HCT116 (cell line): ENCODE measurements around the gene RNPEPL1. TPM values are rescaled to one million over a fixed set of nuclear protein-coding genes. Genes with fewer than 3 reads are reported as not detected.

Source experiments
- ATAC-seq: fragments of 200-7000 bp; cut with Tn5 transposase; 2 replicates; pipeline ENCODE4 v1.9.1; 2020; ENCODE audit warnings: mild to moderate bottlenecking, moderate library complexity
- BruUV-seq: library from RNA; stranded (reverse); fragments of 400-500 nt; replicated peaks from 2 replicates; lab custom pipeline; 2021; lab: Mats Ljungman, UMichigan
- CTCF ChIA-PET: fragments of 300-600 bp; sonication (Branson Sonifier 250); formaldehyde crosslinking; loops from one replicate; lab custom pipeline; 2021; ENCODE audit warnings: antibody characterized with exemption; lab: Charles Lee
- POLR2A ChIA-PET: fragments of 300-600, 350-600 bp; sonication (Branson Sonifier 250); formaldehyde crosslinking; loops from one replicate; lab custom pipeline; 2021; ENCODE audit warnings: antibody characterized with exemption; lab: Charles Lee
- RAD21 ChIA-PET, 2 experiments: fragments of 300-600 bp; sonication (Branson Sonifier 250); formaldehyde crosslinking; loops; one replicate each; lab custom pipeline; 2023; ENCODE audit warnings: low total read pairs in 2 of 2; ENCODE audit not compliant: uncharacterized antibody in 2 of 2, unreplicated experiment in 2 of 2, low non-redundant PET in 1 of 2; lab: Charles Lee
- DNase-seq: peaks from one replicate; pipeline ENCODE4 v3.0.0-alpha.2; 2010; ENCODE audit warnings: low read depth, low spot score
- H2AFZ ChIP-seq: fragments of 200-600 bp; shearing (Covaris generic), sonication (generic); 2 replicates; pipeline ENCODE4 v1.6.1; 2017; ENCODE audit warnings: low read depth, mixed run types, mixed read lengths, antibody characterized with exemption, low read length; ENCODE audit not compliant: poor library complexity, severe bottlenecking
- H3K27ac ChIP-seq: 2 replicates; pipeline ENCODE4 v1.5.1; 2012; ENCODE audit warnings: low read depth, low read length
- H3K27me3 ChIP-seq: fragments of 200-600 bp; sonication (generic); 2 replicates; pipeline ENCODE4 v1.6.1; 2016; ENCODE audit warnings: mixed run types, low read length, mixed read lengths; ENCODE audit not compliant: insufficient read depth
- H3K36me3 ChIP-seq, 2 experiments: fragments of 200-500 bp in 1 of 2; fragments of 200-600 bp in 1 of 2; sonication (Bioruptor generic) in 1 of 2; sonication (generic) in 1 of 2; 2 replicates each; pipeline versions ENCODE4 v1.5.1 to v1.6.1; 2014 to 2016; ENCODE audit warnings: low read length in 2 of 2, inconsistent platforms in 1 of 2, mixed read lengths in 1 of 2, mixed run types in 1 of 2; ENCODE audit not compliant: insufficient read depth in 2 of 2, control insufficient read depth in 1 of 2
- H3K4me1 ChIP-seq, 2 experiments: fragments of 200-600 bp in 1 of 2; sonication (generic) in 1 of 2; 2 replicates each; pipeline versions ENCODE4 v1.5.1 to v1.6.1; 2012 to 2017; ENCODE audit warnings: low read length in 2 of 2, inconsistent platforms in 1 of 2, mild to moderate bottlenecking in 1 of 2, mixed read lengths in 1 of 2, mixed run types in 1 of 2, moderate library complexity in 1 of 2; ENCODE audit not compliant: insufficient read depth in 2 of 2, control insufficient read depth in 1 of 2
- H3K4me2 ChIP-seq: fragments of 200-600 bp; sonication (generic); 2 replicates; pipeline ENCODE4 v1.6.1; 2017; ENCODE audit warnings: mixed run types, low read length, mixed read lengths
- H3K4me3 ChIP-seq, 2 experiments: fragments of 200-600 bp in 1 of 2; sonication (generic) in 1 of 2; replicated peaks in 1 of 2; 2 replicates each; pipeline ENCODE4 v1.5.1; 2011 to 2016; ENCODE audit warnings: low read length in 2 of 2, control low read depth in 1 of 2, low read depth in 1 of 2, mild to moderate bottlenecking in 1 of 2, mixed read lengths in 1 of 2, mixed run types in 1 of 2
- H3K79me2 ChIP-seq: fragments of 200-600 bp; sonication (generic); 2 replicates; pipeline ENCODE4 v1.6.1; 2017; ENCODE audit warnings: mild to moderate bottlenecking, mixed run types, low read length, moderate library complexity, mixed read lengths; ENCODE audit not compliant: insufficient read depth
- H3K9ac ChIP-seq: fragments of 200-600 bp; sonication (generic); 2 replicates; pipeline ENCODE4 v1.6.1; 2016; ENCODE audit warnings: low read length, mixed read lengths
- H3K9me2 ChIP-seq: fragments of 200-600 bp; sonication (generic), shearing (Covaris generic); 2 replicates; pipeline ENCODE4 v1.6.1; 2017; ENCODE audit warnings: mixed run types, mild to moderate bottlenecking, moderate library complexity; ENCODE audit not compliant: insufficient read depth
- H3K9me3 ChIP-seq, 2 experiments: fragments of 200-500 bp in 1 of 2; fragments of 200-600 bp in 1 of 2; sonication (Bioruptor generic) in 1 of 2; sonication (generic) in 1 of 2; 2 replicates each; pipeline ENCODE4 v1.6.1; 2014 to 2017; ENCODE audit warnings: low read length in 2 of 2, mixed read lengths in 2 of 2, inconsistent platforms in 1 of 2, low read depth in 1 of 2, mild to moderate bottlenecking in 1 of 2, mixed run types in 1 of 2, moderate library complexity in 1 of 2; ENCODE audit not compliant: control insufficient read depth in 1 of 2, insufficient read depth in 1 of 2
- H4K20me1 ChIP-seq: fragments of 200-600 bp; sonication (generic), shearing (Covaris generic); 2 replicates; pipeline ENCODE4 v1.6.1; 2017; ENCODE audit warnings: mixed run types, mild to moderate bottlenecking, moderate library complexity; ENCODE audit not compliant: insufficient read depth
- ATF3 ChIP-seq: IDR thresholded peaks from 2 replicates; pipeline ENCODE4 v1.6.1; 2012
- CBX3 ChIP-seq: IDR thresholded peaks from 2 replicates; pipeline ENCODE4 v1.6.1; 2012; ENCODE audit warnings: low read depth
- CEBPB ChIP-seq: IDR thresholded peaks from 2 replicates; pipeline ENCODE4 v1.6.1; 2012; ENCODE audit warnings: low read depth
- ELF1 ChIP-seq: IDR thresholded peaks from 2 replicates; pipeline ENCODE4 v1.6.1; 2012; ENCODE audit warnings: low read depth, borderline replicate concordance
- JUND ChIP-seq: IDR thresholded peaks from 2 replicates; pipeline ENCODE4 v1.6.1; 2012
- MAX ChIP-seq: IDR thresholded peaks from 2 replicates; pipeline ENCODE4 v1.6.1; 2012
- POLR2AphosphoS5 ChIP-seq: IDR thresholded peaks from 2 replicates; pipeline ENCODE4 v1.6.1; 2011; ENCODE audit warnings: mild to moderate bottlenecking, low read depth, low read length, moderate library complexity
- RAD21 ChIP-seq: IDR thresholded peaks from 2 replicates; pipeline ENCODE4 v1.6.1; 2012; ENCODE audit warnings: low read depth, mild to moderate bottlenecking
- REST ChIP-seq: IDR thresholded peaks from 2 replicates; pipeline ENCODE4 v1.6.1; 2012; ENCODE audit warnings: low read depth
- SIN3A ChIP-seq: IDR thresholded peaks from 2 replicates; pipeline ENCODE4 v1.6.1; 2012; ENCODE audit warnings: low read depth
- SP1 ChIP-seq: IDR thresholded peaks from 2 replicates; pipeline ENCODE4 v1.6.1; 2012; ENCODE audit warnings: low read depth
- SRF ChIP-seq: IDR thresholded peaks from 2 replicates; pipeline ENCODE4 v1.6.1; 2012; ENCODE audit warnings: low read depth
- TCF7L2 ChIP-seq: IDR thresholded peaks from 2 replicates; pipeline ENCODE4 v1.7.0; 2011; ENCODE audit warnings: borderline replicate concordance, inconsistent platforms; ENCODE audit not compliant: insufficient read depth, insufficient read length; ENCODE audit errors: extremely low read depth
- YY1 ChIP-seq: IDR thresholded peaks from 2 replicates; pipeline ENCODE4 v1.6.1; 2011; ENCODE audit warnings: low read length, low read depth, moderate library complexity, mild to moderate bottlenecking; ENCODE audit not compliant: insufficient replicate concordance; ENCODE audit errors: extremely low read depth
- ZBTB33 ChIP-seq: IDR thresholded peaks from 2 replicates; pipeline ENCODE4 v1.6.1; 2011; ENCODE audit warnings: mild to moderate bottlenecking, low read length, moderate library complexity; ENCODE audit not compliant: insufficient replicate concordance; ENCODE audit errors: extremely low read depth
- ZFX ChIP-seq: fragments of 450-650 bp; IDR thresholded peaks from 2 replicates; pipeline ENCODE4 v1.6.1; 2017
- ZNF274 ChIP-seq: fragments of 200-500 bp; sonication (Bioruptor generic); IDR thresholded peaks from 2 replicates; pipeline ENCODE4 v1.6.1; 2014; ENCODE audit warnings: mild to moderate bottlenecking, low read depth, low read length, inconsistent platforms
- intact Hi-C: fragments of 100-400 bp; cut with micrococcal nuclease; formaldehyde crosslinking; loops from 2 replicates; pipeline ENCODE4 v1.10.0; 2022
- total RNA-seq: library from RNA; stranded (reverse); gene quantifications from one replicate; pipeline ENCODE4 v1.2.1, GENCODE V29; 2021; ENCODE audit not compliant: unreplicated experiment

The RNPEPL1 gene
- total RNA-seq, 1 experiment from 2014 or later, result 49.7 TPM

- Histone ChIP-seq H4K20me1 (no peaks in the 10 kb centered on the region), H3K9me2 (no peaks in the 10 kb centered on the region), H3K4me3 (no peak overlapping the region), H3K4me2 (no peak overlapping the region), H3K4me1 (no peaks in the 10 kb centered on the region), H3K9ac (no peak overlapping the region), H3K9me3 (peaks cover 18 to 27% of the 10 kb centered on the region in 2 experiments; a peak in 2 of 4 replicates), H3K79me2 (no peaks in the 10 kb centered on the region; the same call in 1 of the 2 replicates), H2AFZ (no peak overlapping the region), H3K36me3 (peaks cover 0 to 45% of the 10 kb centered on the region in 2 experiments; a peak in 1 of 4 replicates), H3K27ac (no peak overlapping the region), H3K27me3 (no peaks in the 10 kb centered on the region)
- CTCF ChIA-PET, result no interaction called here
- intact Hi-C loops, result no loop called here
- ATAC-seq (no peak), DNase-seq (no peak)
- TF ChIP-seq TCF7L2 (no peak), MAX (no peak), YY1 (no peak), ZFX (no peak), ELF1 (no peak), CEBPB (no peak), SRF (no peak), SIN3A (no peak), POLR2AphosphoS5 (no peak), CBX3 (no peak), ZNF274 (no peak), REST (no peak), JUND (no peak), RAD21 (no peak), ZBTB33 (no peak), ATF3 (no peak), SP1 (no peak)
- POLR2A ChIA-PET, result no interaction called here
- no TSS peak for BruUV-seq
- RAD21 ChIA-PET, result no interaction called here
Measured at GRCh38 chr2:240525802-240526201, 42.5 kb upstream of the RNPEPL1 start.
